Fibroblast of lung (primary cell): ENCODE results near the gene ZBTB16.

ENCODE experiments used
- EZH2 ChIP-seq: IDR thresholded peaks from 2 replicates; pipeline ENCODE4 v1.5.1; 2012; ENCODE audit warnings: low read length, control low read depth, mild to moderate bottlenecking; ENCODE audit errors: missing control alignments
- TF ChIP-seq, protein P1 (sequence below), 2 donors: IDR thresholded peaks in 1 of 2; conservative IDR thresholded peaks in 1 of 2; 1 replicate in 1 of 2; 2 replicates in 1 of 2; pipeline ENCODE4 v1.5.1; 2011 to 2012; ENCODE audit warnings: low read length in 2 of 2, control low read depth in 1 of 2, inconsistent platforms in 1 of 2, low read depth in 1 of 2, mild to moderate bottlenecking in 1 of 2

- TF ChIP-seq, protein P1, sequence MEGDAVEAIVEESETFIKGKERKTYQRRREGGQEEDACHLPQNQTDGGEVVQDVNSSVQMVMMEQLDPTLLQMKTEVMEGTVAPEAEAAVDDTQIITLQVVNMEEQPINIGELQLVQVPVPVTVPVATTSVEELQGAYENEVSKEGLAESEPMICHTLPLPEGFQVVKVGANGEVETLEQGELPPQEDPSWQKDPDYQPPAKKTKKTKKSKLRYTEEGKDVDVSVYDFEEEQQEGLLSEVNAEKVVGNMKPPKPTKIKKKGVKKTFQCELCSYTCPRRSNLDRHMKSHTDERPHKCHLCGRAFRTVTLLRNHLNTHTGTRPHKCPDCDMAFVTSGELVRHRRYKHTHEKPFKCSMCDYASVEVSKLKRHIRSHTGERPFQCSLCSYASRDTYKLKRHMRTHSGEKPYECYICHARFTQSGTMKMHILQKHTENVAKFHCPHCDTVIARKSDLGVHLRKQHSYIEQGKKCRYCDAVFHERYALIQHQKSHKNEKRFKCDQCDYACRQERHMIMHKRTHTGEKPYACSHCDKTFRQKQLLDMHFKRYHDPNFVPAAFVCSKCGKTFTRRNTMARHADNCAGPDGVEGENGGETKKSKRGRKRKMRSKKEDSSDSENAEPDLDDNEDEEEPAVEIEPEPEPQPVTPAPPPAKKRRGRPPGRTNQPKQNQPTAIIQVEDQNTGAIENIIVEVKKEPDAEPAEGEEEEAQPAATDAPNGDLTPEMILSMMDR (conservative IDR thresholded peaks at IDR 0.05 in 1 of 2, IDR thresholded peaks at IDR 0.05 in 1 of 2; ENCODE audit: low read depth in 1 of 2, low read length in 2 of 2) = no peak
- TF ChIP-seq EZH2 = no peak
Observed at GRCh38 chr11:114148013-114148382, 88.5 kb downstream of the ZBTB16 start.
